ENCODE results near the gene REPIN1.

DNA sequence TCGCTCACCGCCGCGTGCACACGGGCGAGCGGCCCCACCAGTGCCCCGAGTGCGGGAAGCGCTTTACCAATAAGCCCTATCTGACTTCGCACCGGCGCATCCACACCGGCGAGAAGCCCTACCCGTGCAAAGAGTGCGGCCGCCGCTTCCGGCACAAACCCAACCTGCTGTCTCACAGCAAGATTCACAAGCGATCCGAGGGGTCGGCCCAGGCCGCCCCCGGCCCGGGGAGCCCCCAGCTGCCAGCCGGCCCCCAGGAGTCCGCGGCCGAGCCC is 3.3 kb downstream of the REPIN1 start:
- TF ChIP-seq, protein P1, sequence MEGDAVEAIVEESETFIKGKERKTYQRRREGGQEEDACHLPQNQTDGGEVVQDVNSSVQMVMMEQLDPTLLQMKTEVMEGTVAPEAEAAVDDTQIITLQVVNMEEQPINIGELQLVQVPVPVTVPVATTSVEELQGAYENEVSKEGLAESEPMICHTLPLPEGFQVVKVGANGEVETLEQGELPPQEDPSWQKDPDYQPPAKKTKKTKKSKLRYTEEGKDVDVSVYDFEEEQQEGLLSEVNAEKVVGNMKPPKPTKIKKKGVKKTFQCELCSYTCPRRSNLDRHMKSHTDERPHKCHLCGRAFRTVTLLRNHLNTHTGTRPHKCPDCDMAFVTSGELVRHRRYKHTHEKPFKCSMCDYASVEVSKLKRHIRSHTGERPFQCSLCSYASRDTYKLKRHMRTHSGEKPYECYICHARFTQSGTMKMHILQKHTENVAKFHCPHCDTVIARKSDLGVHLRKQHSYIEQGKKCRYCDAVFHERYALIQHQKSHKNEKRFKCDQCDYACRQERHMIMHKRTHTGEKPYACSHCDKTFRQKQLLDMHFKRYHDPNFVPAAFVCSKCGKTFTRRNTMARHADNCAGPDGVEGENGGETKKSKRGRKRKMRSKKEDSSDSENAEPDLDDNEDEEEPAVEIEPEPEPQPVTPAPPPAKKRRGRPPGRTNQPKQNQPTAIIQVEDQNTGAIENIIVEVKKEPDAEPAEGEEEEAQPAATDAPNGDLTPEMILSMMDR (IDR thresholded peaks at IDR 0.05), result no peak
- TF ChIP-seq ZFX (IDR thresholded peaks at IDR 0.05; ENCODE audit: borderline replicate concordance), result no peak

All from 22Rv1 (cell line).